Hematopoietic multipotent progenitor cell treated with erythropoietin and hydrocortisone succinate and interleukin-3 and kit ligand, for 17 days (in vitro differentiated cells): ENCODE results near the gene PIPOX.
"Not testable (repeated sequence)": the region's sequence is repeated elsewhere in the genome, so short reads cannot be mapped to it uniquely, and the experiment has no call there.

Experiments used
- DNase-seq: peaks from one replicate; pipeline ENCODE4 v3.0.0-alpha.2; 2015; ENCODE audit warnings: low spot score

Gene PIPOX

GRCh38 chr17:29076722-29077121 lies 33.8 kb downstream of the PIPOX start:
- no peak for DNase-seq

DNA sequence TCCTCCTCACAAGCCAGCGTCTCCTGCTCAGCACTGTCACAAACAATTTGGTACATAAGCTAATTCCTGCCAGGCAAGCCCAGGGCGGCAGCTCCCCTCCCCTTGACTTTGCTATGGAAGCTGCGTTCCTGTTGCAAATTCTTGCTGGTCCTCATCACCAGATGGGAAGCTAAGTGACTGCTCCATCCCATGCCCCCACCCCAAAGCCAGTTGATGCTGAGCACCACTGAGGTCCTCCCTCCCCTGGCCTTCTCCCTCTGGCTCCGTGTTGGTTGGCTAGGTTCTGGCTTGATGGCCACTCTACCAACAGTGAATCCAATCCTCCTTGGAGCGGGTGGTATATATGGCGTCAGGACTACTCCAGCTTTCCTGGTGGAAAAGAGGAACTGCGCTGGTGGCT lies 34.4 kb downstream of the PIPOX start:
- DNase-seq = no peak

- DNase-seq = no peak
These were observed 35.5 kb downstream of the PIPOX start for GRCh38 chr17:29078183-29079045.

DNA sequence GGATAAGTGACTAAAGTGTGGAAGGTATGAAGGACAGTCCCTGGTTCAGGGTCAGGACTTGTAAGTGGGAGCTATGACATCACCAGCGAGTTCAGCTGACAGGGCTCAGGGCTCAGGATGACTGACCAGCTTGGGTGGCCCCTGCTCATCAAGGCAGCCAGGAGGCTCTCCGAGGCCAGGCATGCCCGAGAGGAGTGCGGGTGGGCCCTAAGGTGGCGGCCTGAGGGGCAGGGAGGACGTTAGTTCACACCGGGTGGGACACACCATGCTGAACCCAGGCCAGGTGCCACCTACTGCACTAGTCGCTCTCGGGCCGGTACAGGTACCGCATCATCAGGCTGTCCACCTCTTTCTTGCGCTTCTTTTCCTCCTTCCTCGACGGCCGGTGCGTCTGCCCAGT lies 36.5 kb downstream of the PIPOX start:
- DNase-seq = no peak

GRCh38 chr17:29079887-29080286 lies 36.9 kb downstream of the PIPOX start:
- DNase-seq = no peak

GRCh38 chr17:29080323-29080722 lies 37.4 kb downstream of the PIPOX start:
- DNase-seq = no peak

DNA sequence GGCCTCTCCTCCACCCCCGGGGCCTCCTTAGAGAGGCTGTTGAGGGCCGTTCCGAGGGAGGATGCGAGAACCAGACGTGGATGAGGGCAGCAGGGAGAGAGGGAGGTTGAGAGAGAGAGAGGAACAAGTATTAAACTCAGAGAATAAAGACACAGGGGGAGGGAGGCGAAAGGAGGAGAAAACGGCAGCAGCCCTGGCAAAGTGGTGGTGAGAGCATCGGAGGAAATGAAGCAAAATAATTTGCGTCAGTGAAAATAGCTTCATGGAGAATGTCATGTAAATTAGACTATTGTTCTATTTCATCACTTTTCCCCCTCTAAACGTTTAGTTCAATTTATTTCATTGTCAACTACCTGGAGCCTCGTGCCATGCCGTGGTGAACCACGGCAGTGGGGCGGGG lies 38.0 kb downstream of the PIPOX start:
- no peak for DNase-seq

DNA sequence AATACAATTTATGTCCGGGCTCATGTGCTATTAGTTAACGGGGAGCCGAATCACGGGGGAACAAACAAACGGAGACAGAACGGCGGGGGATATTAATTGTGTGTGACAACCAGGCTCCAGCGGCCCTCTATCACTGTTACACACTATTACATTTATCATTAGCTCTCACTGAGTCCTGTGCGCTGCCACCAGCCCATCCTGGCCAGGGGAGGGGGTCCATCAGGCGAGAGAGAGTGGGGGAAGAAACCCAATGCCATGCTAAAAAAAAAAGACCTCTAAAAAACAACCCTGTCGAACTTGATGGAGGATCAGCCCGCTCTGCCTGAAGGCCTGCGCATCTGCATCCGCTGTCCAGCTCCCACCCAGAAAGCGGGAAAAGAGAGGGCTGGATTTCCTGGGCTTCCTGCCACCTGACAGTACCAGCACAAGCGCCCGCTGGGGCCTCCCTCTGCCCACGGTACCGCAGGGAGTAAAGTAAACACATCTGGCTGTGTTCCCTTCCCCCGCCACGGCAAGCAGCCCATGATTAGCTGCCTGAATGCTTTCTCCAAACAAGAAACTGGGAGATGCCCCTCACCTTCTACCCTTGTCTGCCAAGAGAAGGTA lies 41.7 kb downstream of the PIPOX start:
- DNase-seq = no peak

DNA sequence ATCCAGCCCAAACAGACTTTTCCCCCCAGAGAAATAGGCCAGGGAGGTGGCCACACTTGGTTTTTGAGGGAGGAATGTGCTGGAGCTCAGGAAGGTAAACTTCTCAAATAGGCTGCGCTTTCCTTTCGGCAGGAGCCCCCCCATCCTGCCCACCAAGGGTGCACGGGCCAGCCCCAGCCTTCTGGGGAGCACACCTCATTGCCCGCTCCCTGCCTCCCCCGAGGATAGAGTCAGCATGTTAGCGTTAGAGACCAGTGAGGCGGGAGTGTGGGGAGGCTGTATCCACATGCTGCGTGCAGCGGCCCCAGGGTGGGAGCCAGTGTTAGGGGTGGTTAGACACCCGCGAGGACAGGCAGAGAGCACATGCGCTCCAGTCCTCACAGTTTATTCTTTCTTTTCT lies 42.3 kb downstream of the PIPOX start:
- no peak for DNase-seq

DNA sequence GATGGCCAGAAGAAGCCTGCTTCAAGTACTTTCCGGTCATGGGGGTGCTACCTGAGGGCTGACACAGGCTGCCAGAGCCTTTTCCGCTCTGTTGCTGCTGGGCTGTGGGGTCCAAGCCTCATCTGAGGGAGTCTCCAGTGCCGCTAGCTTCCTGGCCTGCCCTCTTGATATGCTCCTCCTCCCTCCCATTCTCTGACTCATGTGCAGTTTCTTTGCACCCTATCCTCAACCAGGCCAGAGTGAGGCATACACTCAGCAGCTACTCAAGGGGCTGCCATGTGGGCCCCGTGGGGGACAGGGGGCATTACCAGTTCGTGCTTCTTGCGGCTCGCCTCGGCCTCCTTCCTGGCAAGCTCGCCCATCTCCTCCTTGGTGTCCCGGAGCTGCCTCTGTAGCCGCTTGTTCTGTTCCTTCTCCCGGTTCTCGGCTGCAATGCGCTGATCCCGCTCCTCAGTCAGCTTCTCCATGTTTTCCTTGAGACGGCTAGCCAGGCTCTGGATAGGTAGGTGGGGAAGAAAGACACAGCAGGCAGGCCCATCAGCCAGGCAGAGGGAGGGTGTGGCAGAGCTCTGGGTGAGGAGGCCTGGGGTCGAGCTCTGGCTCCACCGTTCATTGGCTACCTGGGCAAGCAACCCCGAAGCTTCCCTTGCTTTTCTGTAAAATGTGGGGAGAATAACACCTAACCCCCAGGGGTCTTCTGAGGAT lies 43.8 kb downstream of the PIPOX start:
- no peak for DNase-seq

- DNase-seq = not testable (repeated sequence)
These were observed 45.8 kb downstream of the PIPOX start for GRCh38 chr17:29088782-29089181.

DNA sequence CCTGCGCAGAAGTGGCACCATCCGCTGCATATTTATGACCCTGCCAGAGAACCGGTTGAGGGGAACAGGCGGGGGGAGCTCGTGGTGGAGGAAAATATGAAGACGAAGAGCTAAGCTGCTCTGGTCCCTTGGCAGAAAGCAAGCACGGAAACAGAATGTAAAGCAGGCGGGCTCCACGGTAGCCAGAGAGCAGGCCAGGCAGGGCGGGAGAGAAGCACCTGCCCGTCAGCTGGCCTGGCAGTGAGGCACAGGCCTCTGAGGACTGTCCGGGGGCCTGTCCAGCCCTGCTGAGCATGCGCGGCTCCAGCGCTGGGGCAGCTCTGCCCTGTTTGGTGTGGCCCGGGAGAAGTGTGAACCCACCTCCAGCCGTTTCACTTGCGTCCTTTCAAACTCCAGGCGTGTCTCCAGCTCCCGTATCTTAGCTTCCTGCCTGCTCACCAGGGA lies 46.7 kb downstream of the PIPOX start:
- no peak for DNase-seq

- no peak for DNase-seq
These were observed 47.2 kb downstream of the PIPOX start for GRCh38 chr17:29090108-29090507.

- no peak for DNase-seq
These were observed 48.0 kb downstream of the PIPOX start for GRCh38 chr17:29090750-29091605.

GRCh38 chr17:29091606-29092289 lies 48.8 kb downstream of the PIPOX start:
- DNase-seq = no peak

- DNase-seq = no peak
These were observed 50.3 kb downstream of the PIPOX start for GRCh38 chr17:29093090-29093871.

- no peak for DNase-seq
These were observed 51.3 kb downstream of the PIPOX start for GRCh38 chr17:29094101-29094708.

DNA sequence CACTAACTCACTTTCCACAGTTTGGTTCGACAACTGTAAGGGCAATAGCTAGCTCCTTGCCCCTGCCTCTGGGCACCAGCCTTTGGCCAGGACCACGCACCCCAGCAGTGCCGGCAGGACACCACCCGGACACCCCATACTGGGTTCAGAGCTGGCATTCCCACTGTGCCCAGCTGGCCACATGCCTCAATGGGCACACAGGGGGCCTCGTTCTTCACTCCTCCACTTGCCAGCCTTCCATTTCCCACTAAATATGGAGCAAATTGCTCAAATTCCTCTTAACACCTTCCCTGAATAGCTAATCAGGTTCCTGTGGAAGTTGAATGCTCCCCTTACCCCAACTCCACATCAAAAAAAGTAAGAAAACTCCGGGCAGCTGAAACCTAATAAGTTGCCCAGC lies 52.5 kb downstream of the PIPOX start:
- no peak for DNase-seq

- no peak for DNase-seq
These were observed 53.2 kb downstream of the PIPOX start for GRCh38 chr17:29096094-29096493.

GRCh38 chr17:29099527-29099926 lies 56.6 kb downstream of the PIPOX start:
- no peak for DNase-seq
